Endometrial microvascular endothelial cells (primary cell): Measurements from ENCODE around the gene SYNCRIP. TPM values are rescaled to one million over a fixed set of nuclear protein-coding genes. Genes with fewer than 3 reads are reported as not detected.
"Not testable (repeated sequence)": the region's sequence is repeated elsewhere in the genome, so short reads cannot be mapped to it uniquely, and the experiment has no call there.

Experiments used
- in situ Hi-C: cut with HindIII; loops from 2 replicates; pipeline ENCODE4 v1.10.0; 2017; ENCODE audit warnings: low sequenced_read_pairs, low pct_unique_long_range_greater_than_20kb; ENCODE audit errors: inconsistent ontology term
- total RNA-seq: library from RNA; depleted of rRNA; stranded (reverse); fragments of >200 nt; gene quantifications from one replicate; pipeline ENCODE4 v1.2.3, GENCODE V29; 2015; ENCODE audit errors: inconsistent ontology term

Gene SYNCRIP
- total RNA-seq, 1 donor from 2014 or later, result 97.5 TPM

DNA sequence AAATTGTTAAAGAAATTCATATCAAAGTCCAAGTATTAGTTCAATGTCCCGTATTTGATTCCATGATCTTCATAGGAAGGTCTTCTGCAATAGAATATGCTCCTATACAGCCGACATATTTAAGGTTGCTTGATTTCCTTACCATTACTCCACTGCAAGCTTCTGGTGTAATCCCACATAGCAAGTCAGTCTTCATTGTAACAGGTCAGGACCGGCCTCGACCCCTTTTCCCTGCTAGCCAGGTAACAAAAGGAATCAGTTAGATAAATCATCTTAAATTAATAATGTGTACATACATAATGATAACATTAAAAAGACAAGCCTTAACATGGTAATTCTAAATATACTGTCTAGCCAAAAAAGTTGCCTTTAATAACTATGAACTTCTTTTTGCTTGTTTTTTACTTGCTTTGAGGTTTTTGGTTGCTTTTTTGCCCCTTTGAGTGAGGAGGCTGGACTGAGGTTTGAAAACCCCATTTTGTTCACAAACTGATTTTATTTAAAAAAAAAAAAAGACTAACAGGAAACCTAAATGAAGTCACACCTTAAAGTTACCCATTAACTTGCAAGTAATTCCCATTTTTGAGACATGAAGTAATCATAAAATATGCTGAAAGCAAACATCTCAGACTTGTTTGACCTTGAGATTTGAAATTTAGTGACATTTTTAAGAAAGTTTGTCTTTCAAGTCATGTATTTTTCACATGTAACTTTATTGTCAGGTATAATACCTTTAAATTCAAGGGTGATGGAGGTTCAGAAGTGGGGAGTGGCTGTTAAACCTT is 29.8 kb downstream of the SYNCRIP start:
- in situ Hi-C loops, result no loop called here

DNA sequence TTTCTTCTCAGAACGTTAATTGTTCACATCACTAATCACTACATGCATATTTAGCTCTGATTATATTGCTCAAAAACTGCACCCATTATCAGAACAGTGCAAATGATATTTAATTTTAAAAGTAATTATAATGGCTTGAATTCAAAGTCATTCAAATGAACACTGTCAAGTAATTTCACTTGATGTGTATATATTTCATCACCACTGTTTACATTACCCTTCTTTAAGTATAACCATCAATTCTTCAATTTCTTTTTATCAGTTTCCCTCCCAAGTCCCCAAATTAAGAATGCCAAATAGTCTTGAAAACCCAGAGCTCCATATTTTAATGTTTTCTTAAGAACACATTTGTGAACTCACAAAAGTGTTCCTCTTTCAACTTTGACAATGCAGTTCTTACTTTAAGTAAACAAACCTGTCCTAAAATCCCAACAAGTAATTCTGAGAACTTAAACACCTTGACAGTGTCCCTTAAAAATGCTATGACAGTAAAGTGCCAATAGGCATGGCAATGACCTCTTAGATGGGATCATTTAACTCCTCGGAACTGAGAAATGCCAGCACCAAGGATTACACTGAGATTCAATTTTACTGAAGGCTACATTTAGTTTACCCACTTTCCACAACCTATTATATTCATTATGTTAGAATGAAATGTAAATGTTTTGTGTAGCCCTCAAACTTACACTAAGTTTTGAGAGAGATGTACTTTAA is 32.3 kb downstream of the SYNCRIP start:
- in situ Hi-C loops, result no loop called here

DNA sequence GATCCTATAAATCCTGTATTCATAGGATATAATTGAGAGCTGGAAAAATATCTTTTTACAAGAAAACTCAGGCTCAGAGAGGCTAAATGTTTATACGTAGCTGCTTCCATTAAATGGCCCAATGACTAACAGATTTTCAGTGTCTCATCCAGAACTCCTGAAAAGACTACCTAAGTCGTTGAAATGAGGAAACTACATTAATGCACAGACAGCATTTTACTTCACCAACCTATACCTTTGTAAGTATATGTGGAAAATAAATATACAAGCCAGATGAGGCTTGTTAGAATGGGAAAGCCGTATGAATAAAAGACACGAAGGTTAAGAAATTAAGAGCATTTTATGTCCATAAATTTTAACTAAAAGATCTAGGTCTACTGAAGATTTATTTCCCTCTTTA is 40.6 kb downstream of the SYNCRIP start:
- in situ Hi-C loops, result no loop called here

DNA sequence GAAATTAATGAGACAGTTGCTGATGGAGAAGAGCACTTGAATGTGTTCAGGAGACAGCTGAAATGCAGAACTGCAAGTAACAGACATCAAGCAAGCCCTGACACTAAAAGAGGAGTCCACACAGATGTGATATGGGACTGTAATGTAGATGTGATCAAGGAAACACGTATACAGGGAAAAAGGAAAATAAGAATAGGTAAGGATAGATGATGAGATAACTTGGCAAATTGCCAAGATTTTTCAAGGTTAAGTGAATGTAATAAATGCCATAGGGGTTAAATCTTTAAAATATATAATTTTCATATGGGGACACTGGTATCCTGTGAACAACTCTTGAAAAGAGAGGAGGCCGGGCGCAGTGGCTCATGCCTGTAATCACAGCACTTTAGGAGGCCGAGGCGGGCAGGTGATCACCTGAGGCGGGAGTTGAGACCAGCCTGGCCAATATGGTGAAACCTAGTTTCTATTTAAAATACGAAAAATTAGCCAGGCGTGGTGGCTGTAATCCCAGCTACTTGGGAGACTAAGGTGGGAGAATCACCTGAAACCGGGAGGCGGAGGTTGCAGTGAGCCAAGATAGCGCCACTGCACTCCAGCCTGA is 41.9 kb downstream of the SYNCRIP start:
- in situ Hi-C loops, result no loop called here

DNA sequence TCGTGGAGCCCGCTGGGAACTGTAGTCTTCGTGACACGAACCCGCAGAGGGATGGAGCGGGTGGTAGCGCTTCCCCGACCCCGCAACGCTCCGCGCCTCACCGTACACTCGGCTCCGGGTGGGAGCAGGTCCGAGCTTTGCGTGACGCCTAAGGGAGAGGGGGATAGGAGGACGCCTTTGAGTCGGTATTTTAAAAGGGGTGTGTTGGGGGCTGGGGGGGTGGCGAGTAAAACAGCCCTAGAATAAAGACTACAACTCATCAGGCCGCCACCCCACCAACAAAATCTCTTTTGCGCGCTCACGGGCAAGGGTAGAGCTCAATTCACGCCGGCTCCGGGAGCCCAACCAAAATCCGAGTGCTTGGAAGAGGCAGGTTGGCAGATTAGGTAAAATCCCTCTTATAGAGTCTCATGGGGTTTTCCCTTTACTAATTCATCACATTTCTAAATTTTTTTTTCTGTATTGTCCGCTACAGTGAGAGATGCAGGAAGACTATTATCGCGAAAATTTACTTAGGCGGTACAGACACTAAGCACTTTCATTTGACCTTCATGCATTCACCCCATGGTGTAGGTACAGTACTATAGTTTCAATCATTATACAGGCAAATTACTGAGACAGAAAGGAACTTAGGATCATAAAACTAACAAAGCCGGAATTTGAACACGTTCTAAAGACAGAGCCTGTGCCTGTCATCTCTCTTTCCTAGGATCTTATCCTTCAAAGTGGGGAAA is 48.3 kb downstream of the SYNCRIP start:
- in situ Hi-C loops, result no loop called here

DNA sequence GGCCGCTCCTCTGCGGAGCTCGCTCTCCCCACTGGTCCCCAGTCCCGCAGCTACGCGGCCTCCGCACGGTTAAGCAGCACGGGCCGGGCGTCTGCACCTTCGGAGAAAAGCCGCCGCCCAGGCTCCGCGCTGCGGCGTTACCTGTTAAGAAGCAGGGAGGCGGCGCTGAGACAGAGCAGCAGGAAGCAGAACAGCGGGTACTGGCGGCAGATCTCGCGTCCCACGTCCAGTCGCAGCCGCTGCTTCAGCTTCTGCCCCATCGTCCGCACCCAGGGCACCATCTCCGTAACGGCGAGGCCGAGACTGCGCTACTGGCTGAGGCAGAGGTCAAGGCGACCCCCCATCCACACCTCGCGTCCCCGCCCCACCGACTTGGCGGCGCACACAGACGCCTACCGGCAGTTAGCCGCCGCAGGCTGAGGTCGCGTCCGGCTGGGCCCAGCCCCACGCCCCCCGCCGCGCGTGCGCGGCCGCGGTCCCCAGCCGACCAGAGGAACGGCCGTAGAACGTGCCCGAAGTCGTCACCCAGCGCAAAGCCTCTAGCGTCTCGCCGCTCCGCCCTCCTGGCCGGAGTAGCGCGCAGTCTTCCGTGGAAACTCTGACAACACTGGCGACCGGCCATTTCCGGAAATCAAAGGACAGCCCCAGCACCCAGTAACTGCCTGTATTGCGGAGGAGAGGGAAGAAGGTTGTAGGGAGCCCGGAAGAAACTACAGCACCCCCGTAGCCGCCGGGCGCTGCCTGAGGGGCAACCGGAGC is 49.1 kb downstream of the SYNCRIP start, which contains the start of gene SNX14:
SNX14 (minus strand) TSS at position 421 of the 759 bp plus-strand sequence; CDS start at position 281, 140 bp downstream.
- in situ Hi-C loops, result no loop called here

DNA sequence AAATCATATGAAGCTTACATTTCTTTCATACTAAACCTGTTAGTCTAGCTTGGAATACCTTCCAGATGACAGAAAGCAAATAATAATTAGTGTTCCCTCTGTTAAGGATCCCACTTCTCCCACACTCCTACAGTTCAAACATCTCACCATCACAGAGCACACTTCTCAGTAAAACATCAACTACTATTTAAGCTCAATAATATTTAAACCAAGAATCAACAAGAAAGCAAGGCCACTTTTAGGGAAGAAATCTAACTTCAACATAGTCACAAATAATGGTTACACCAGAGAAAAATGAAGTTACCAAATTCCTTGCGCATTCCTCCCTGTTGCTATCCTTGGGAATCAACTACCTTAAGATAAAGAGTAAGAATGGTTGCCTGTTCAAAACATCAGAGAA is 50.7 kb downstream of the SYNCRIP start:
- in situ Hi-C loops, result no loop called here

DNA sequence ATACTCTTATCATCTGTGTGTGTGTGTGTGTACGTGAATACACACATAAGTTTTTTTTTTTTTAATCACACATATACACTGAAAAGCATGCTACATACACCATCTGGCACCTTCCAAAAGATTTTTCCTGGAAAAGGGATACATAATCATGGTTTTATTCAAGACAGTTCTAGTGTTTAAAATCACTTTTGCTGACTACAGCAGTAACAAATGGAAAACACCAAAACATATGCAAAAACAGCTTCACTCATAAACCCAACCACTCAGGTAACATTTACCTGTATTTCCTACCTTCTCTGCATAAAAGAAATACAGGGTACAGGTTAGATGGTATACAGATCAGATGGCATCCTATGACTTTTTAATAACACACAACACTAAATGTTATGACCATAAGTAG is 51.5 kb downstream of the SYNCRIP start:
- in situ Hi-C loops, result no loop called here

DNA sequence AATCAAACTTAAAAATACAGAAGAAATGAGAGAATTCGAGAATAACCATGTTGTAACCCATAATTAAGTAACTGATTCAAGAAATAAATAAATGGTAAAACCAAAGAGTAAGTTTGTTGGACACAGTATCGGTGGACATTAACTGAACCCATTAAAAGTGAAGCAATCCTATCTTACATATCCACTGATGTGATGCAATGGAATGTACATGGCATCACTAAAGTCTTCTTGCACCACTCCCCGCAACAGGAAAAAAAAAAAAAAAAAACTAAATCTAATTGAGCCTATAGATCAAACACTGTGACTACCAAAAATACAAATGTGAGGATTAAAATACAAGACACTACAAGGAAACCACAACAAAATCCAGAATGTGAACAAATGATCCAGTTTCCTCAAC is 56.9 kb downstream of the SYNCRIP start:
- in situ Hi-C loops, result no loop called here

DNA sequence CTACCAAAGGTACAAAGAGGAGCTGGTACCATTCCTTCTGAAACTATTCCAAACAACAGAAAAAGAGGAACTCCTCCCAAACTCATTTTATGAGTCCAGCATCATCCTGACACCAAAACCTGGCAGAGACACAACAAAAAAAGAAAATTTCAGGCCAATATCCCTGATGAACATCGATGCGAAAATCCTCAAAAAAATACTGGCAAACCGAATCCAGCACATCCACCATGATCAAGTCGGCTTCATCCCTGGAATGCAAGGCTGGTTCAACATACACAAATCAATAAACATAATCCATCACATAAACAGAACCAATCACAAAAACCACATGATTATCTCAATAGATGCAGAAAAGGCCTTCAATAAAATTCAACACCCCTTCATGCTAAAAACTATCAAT is 59.9 kb downstream of the SYNCRIP start:
- in situ Hi-C loops, result not testable (repeated sequence)

DNA sequence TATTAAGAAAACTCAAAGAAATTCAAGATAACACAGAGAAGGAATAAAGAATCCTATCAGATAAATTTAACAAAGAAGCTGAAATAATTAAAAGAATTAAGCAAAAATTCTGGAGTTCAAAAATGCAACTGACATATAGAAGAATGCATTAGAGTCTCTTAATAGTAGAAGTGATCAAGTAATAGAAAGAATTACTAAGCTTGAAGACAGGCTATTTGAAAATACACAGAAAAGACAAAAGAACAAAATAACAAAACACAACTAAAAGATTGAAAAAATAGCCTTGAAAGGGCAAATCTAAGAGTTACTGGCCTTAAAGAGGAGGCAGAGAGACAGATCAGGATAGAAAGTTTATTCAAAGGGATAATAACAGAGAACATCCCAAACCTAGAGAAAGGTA is 61.1 kb downstream of the SYNCRIP start:
- in situ Hi-C loops, result no loop called here

DNA sequence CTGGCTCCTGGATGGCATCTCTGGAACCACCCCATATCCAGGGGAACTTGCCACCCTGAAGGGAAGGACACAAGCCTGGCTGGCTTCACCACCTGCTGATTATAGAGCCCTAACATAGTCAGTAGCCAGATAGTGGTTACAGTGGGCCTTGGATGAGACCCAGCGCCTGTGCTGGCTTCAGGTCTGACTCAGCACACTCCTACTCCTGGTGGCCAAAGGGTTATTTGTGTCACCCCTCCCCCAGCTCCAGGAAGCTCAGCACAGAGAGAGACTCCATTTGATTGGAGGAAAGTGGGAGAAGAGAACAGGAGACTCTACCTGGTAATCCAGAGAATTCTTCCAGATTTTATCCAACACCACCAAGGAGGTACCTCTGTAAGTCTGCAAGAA is 61.8 kb downstream of the SYNCRIP start:
- in situ Hi-C loops, result no loop called here

DNA sequence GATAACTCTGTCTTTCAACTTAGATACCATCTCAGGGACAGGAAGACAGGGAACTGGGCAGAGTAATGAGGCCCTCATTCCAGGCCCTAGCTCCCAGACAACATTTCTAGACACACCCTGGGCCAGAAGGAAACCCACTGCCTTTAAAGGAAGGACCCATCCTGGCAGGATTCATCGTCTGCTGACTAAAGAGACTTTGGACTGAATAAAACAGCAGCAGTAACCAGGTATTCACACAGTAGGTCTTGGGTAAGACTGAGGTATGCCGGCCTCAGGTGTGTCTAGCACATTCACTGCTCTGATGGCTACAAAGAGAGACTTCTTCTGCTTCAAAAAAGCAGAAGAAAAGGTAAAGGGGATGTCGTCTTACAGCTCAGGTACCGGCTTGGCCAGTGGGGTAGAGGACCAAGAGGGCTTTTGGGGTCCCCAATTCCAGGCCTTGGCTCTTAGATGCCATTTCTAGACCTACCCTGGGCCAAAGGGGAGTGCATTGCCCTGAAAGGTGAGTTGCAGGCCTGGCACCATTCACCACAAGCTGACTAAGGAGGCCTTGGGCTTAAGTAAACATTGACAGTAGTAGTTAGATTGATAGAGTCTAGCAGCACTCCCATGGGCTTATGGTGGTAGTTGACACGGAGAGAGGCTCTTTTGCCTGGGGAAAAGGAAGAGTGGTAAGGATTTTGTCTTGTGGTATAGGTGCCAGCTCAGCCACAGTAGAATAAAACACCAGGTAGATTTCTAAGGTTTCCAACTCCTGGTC is 62.4 kb downstream of the SYNCRIP start:
- in situ Hi-C loops, result no loop called here

DNA sequence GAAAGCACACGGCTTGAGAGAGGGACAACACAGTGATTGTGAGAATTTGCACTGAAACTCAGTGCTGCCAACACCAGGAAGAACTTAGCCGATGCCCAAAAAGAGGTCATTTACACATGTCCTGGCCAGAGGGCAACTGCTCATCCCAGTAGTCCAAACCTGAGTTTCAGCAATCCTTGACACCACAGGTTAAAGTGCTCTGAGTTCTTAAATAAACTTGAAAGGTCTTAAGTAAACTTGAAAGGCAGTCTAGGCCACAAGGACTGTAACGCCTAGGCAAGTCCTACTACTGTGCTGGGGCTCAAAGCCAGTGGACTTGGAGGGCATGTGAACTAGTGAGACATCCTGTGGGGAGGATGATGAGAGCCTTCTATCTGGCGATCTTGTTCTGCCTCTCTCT is 63.1 kb downstream of the SYNCRIP start:
- in situ Hi-C loops, result no loop called here

DNA sequence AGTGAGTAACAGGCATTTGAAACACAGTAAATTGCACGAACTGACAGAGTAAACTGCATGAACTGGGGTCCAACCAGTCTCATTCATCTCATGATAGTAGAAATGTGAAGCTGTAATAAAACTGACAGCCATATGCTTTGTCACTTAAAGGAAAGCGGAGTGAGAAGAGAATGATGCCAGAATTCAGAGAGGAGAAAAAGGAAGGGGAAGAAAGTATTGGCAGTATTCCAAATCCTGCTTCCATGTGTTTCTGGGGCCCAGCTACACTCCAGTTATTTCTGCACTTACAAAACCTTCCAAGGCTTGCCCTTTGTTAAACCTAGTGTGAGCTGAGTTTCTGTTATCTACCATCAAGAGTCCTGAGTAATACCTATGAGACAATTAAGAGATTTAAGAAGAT is 66.2 kb downstream of the SYNCRIP start:
- in situ Hi-C loops, result no loop called here

DNA sequence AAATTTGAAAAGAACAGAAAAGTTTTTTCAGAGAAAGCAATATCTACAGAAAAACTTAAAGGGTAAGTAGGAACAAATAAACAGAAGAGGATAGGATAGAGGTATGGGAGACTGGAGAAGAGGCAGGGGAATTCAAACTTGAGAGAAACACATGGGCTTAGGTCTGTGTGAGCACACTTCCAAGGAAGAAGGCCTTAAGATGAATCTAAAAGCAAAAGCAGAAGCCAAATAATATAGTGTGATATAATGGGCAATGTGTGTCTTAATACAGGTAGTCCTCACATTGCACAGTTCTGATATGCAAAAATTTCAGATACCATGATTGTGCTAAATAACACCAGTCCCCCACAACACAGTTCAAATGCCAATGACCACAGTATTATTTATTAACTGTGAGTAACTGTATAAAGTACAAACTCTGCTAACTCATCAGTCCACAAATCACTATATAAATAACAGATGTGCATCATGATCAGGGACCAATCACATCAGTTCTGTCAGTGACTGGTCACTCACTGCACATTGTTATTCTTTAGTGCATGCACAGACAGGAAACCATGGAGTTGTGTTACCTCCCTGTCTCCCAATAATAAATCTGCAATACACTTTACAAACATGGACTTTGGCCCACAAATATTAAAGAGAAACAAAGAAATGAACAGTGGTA is 67.6 kb downstream of the SYNCRIP start:
- in situ Hi-C loops, result no loop called here

DNA sequence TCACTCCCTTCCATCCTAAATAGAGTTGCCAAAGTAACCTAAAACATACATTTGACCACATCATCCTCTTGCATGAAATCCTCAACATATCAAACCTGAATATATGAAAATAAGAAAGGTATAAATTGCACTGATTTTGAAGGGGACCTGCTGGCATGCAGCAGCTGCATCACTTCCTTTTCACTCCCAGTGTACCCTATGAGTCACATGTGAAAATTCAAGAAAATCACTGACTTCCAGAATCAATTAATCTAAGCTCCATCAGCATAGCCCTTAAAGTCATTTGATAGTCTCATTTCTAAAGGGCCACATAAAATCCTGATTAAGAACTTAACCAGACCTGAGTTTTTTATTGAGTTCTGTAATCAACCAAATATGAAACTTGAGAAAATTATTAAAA is 73.4 kb downstream of the SYNCRIP start:
- in situ Hi-C loops, result no loop called here

DNA sequence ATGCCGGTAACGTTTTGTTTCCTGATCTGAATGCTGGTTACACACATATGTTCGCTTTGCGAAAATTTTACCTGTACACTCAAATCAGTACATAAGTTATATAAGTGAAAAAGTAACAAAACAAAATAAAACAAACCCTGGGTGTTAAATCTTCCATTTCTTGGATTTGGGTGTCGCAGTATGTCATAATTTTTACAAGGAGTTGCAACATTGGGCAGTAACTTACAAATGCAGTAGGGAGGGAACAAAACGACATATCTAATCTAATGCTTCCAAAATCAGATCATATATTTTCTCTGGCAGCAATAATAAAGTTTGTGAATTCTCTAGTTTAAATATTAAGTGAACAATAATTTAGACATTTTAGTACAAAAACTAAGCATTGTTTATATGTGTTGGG is 74.3 kb downstream of the SYNCRIP start:
- in situ Hi-C loops, result no loop called here
